Skeletal muscle tissue (tissue), 4 donors: Measurements from ENCODE around the gene GRIK1. TPM values are rescaled to one million over a fixed set of nuclear protein-coding genes. Genes with fewer than 3 reads are reported as not detected.

ENCODE experiments used
- H3K27ac ChIP-seq: one replicate; pipeline ENCODE4 v1.7.0; 2013; ENCODE audit warnings: mild to moderate bottlenecking, low read depth, low read length, inconsistent platforms
- H3K27me3 ChIP-seq, 3 donors: one replicate each; pipeline ENCODE4 v1.7.0; 2013; ENCODE audit warnings: low read length in 3 of 3; ENCODE audit not compliant: control insufficient read depth in 3 of 3, insufficient read depth in 3 of 3
- H3K36me3 ChIP-seq, 3 donors: one replicate each; pipeline ENCODE4 v1.7.0; 2013; ENCODE audit warnings: low read length in 3 of 3; ENCODE audit not compliant: control insufficient read depth in 3 of 3, insufficient read depth in 3 of 3
- H3K4me1 ChIP-seq, 3 donors: one replicate each; pipeline ENCODE4 v1.7.0; 2013; ENCODE audit warnings: low read length in 3 of 3, mild to moderate bottlenecking in 3 of 3; ENCODE audit not compliant: control insufficient read depth in 3 of 3, insufficient read depth in 3 of 3
- H3K4me3 ChIP-seq, 3 donors: one replicate each; pipeline ENCODE4 v1.7.0; 2013; ENCODE audit warnings: low read length in 3 of 3
- H3K9ac ChIP-seq, 3 donors: one replicate each; pipeline ENCODE4 v1.7.0; 2013; ENCODE audit warnings: low read length in 3 of 3, mild to moderate bottlenecking in 3 of 3, moderate library complexity in 2 of 3, low read depth in 1 of 3
- H3K9me3 ChIP-seq, 3 donors: one replicate each; pipeline ENCODE4 v1.7.0; 2013; ENCODE audit warnings: low read length in 3 of 3; ENCODE audit not compliant: control insufficient read depth in 3 of 3
- total RNA-seq: library from RNA; depleted of rRNA; stranded (reverse); fragments of >200 nt; gene quantifications from one replicate; pipeline ENCODE4 v1.2.3, GENCODE V29; 2014
- donor health status: Osteomylitis.

Gene GRIK1
- total RNA-seq, 1 donor from 2014 or later, result 1.0 TPM

GRCh38 chr21:29658934-29659203 lies 280.9 kb downstream of the GRIK1 start:
- Histone ChIP-seq H3K27me3 (no peaks in the 10 kb centered on the region), H3K9me3 (no peaks in the 10 kb centered on the region), H3K4me3 (no peak overlapping the region), H3K9ac (no peak overlapping the region), H3K27ac (no peak overlapping the region), H3K36me3 (no peaks in the 10 kb centered on the region), H3K4me1 (no peaks in the 10 kb centered on the region)

- H3K36me3 ChIP-seq, result no peaks in the 10 kb centered on the region
- H3K4me1 ChIP-seq, result no peaks in the 10 kb centered on the region
- no peak overlapping the region for H3K9ac ChIP-seq
- H3K9me3 ChIP-seq, result no peaks in the 10 kb centered on the region
- H3K4me3 ChIP-seq, result no peak overlapping the region
- H3K27me3 ChIP-seq, result no peaks in the 10 kb centered on the region
- no peak overlapping the region for H3K27ac ChIP-seq
These were observed 281.4 kb downstream of the GRIK1 start for GRCh38 chr21:29658177-29658933.

GRCh38 chr21:29657240-29657989 lies 282.4 kb downstream of the GRIK1 start:
- H3K36me3 ChIP-seq, result no peaks in the 10 kb centered on the region
- no peak overlapping the region for H3K9ac ChIP-seq
- no peaks in the 10 kb centered on the region for H3K27me3 ChIP-seq
- no peaks in the 10 kb centered on the region for H3K9me3 ChIP-seq
- H3K4me3 ChIP-seq, result no peak overlapping the region
- no peaks in the 10 kb centered on the region for H3K4me1 ChIP-seq
- no peak overlapping the region for H3K27ac ChIP-seq

- peak overlapping the region in 1 of 3 donors; percentile 16 for H3K9ac ChIP-seq
- no peaks in the 10 kb centered on the region for H3K4me1 ChIP-seq
- no peaks in the 10 kb centered on the region for H3K36me3 ChIP-seq
- no peaks in the 10 kb centered on the region for H3K9me3 ChIP-seq
- no peaks in the 10 kb centered on the region for H3K27me3 ChIP-seq
- no peak overlapping the region for H3K4me3 ChIP-seq
- H3K27ac ChIP-seq, result no peak overlapping the region
These were observed 283.1 kb downstream of the GRIK1 start for GRCh38 chr21:29656504-29657239.

GRCh38 chr21:29655577-29655976 lies 284.2 kb downstream of the GRIK1 start:
- no peak overlapping the region for H3K27ac ChIP-seq
- H3K4me3 ChIP-seq, result no peak overlapping the region
- no peaks in the 10 kb centered on the region for H3K9me3 ChIP-seq

GRCh38 chr21:29654855-29655254 lies 284.9 kb downstream of the GRIK1 start:
- no peak overlapping the region for H3K9ac ChIP-seq
- H3K9me3 ChIP-seq, result no peaks in the 10 kb centered on the region
- no peaks in the 10 kb centered on the region for H3K27me3 ChIP-seq
- H3K4me3 ChIP-seq, result no peak overlapping the region
- no peak overlapping the region for H3K27ac ChIP-seq
- no peaks in the 10 kb centered on the region for H3K4me1 ChIP-seq
- no peaks in the 10 kb centered on the region for H3K36me3 ChIP-seq

More at GRCh38 chr21:29655577-29655976, 284.2 kb downstream of the GRIK1 start:
- Histone ChIP-seq H3K4me1 (no peaks in the 10 kb centered on the region), H3K9ac (no peak overlapping the region), H3K27me3 (no peaks in the 10 kb centered on the region), H3K36me3 (no peaks in the 10 kb centered on the region)

- no peak overlapping the region for H3K4me3 ChIP-seq
- no peak overlapping the region for H3K9ac ChIP-seq
- H3K9me3 ChIP-seq, result no peaks in the 10 kb centered on the region
- no peaks in the 10 kb centered on the region for H3K36me3 ChIP-seq
- no peak overlapping the region for H3K27ac ChIP-seq
- H3K4me1 ChIP-seq, result no peaks in the 10 kb centered on the region
- H3K27me3 ChIP-seq, result no peaks in the 10 kb centered on the region
These were observed 285.6 kb downstream of the GRIK1 start for GRCh38 chr21:29654203-29654602.

GRCh38 chr21:29650523-29651022 lies 289.2 kb downstream of the GRIK1 start:
- Histone ChIP-seq H3K9me3 (no peaks in the 10 kb centered on the region), H3K27ac (no peak overlapping the region)

GRCh38 chr21:29649406-29649814 lies 290.4 kb downstream of the GRIK1 start:
- H3K9ac ChIP-seq, result no peak overlapping the region
- no peaks in the 10 kb centered on the region for H3K9me3 ChIP-seq
- H3K27me3 ChIP-seq, result no peaks in the 10 kb centered on the region
- H3K4me1 ChIP-seq, result no peaks in the 10 kb centered on the region
- H3K36me3 ChIP-seq, result no peaks in the 10 kb centered on the region
- H3K4me3 ChIP-seq, result no peak overlapping the region
- H3K27ac ChIP-seq, result no peak overlapping the region

More at GRCh38 chr21:29650523-29651022, 289.2 kb downstream of the GRIK1 start:
- H3K36me3 ChIP-seq, result no peaks in the 10 kb centered on the region
- H3K27me3 ChIP-seq, result no peaks in the 10 kb centered on the region
- no peaks in the 10 kb centered on the region for H3K4me1 ChIP-seq
- H3K4me3 ChIP-seq, result no peak overlapping the region
- no peak overlapping the region for H3K9ac ChIP-seq
